ENCODE data around the gene CPHXL2.

The CPHXL2 gene

GRCh38 chr16:75640598-75640997 lies 36.2 kb downstream of the CPHXL2 start:
- no peak for DNase-seq

- DNase-seq = no peak
These were observed 41.8 kb downstream of the CPHXL2 start for GRCh38 chr16:75635036-75635435.

- no peak for DNase-seq
These were observed 44.0 kb downstream of the CPHXL2 start for GRCh38 chr16:75632857-75633256.

GRCh38 chr16:75630052-75630451 lies 46.8 kb downstream of the CPHXL2 start:
- no peak for DNase-seq

GRCh38 chr16:75629132-75629531 lies 47.7 kb downstream of the CPHXL2 start:
- no peak for DNase-seq

GRCh38 chr16:75628351-75628750 lies 48.5 kb downstream of the CPHXL2 start:
- DNase-seq = no peak

- no peak for DNase-seq
These were observed 49.0 kb downstream of the CPHXL2 start for GRCh38 chr16:75627851-75628250.

GRCh38 chr16:75626806-75627205 lies 50.0 kb downstream of the CPHXL2 start:
- DNase-seq = no peak

- DNase-seq = no peak
These were observed 51.9 kb downstream of the CPHXL2 start for GRCh38 chr16:75624921-75625334.

- peak; percentile 98 for DNase-seq
These were observed 53.8 kb downstream of the CPHXL2 start, which contains the start of gene ADAT1 for GRCh38 chr16:75622761-75623605. TSS of gene ADAT1 (minus strand) at chr16:75623281. CDS start at chr16:75620799, 2,482 bp downstream.

- DNase-seq = no peak
These were observed 55.7 kb downstream of the CPHXL2 start for GRCh38 chr16:75621170-75621477.

- no peak for DNase-seq
These were observed 56.3 kb downstream of the CPHXL2 start for GRCh38 chr16:75620326-75621169.

- no peak for DNase-seq
These were observed 58.0 kb downstream of the CPHXL2 start for GRCh38 chr16:75618780-75619179.

- no peak for DNase-seq
These were observed 59.7 kb downstream of the CPHXL2 start for GRCh38 chr16:75617121-75617520.

GRCh38 chr16:75616521-75617010 lies 60.2 kb downstream of the CPHXL2 start:
- DNase-seq = no peak

GRCh38 chr16:75615619-75616018 lies 61.2 kb downstream of the CPHXL2 start:
- DNase-seq = no peak

GRCh38 chr16:75614066-75614897 lies 62.5 kb downstream of the CPHXL2 start:
- DNase-seq = no peak

Data from NCI-H2171 (cell line).